ENCODE data around the gene SIRPA.

Gene SIRPA

DNA sequence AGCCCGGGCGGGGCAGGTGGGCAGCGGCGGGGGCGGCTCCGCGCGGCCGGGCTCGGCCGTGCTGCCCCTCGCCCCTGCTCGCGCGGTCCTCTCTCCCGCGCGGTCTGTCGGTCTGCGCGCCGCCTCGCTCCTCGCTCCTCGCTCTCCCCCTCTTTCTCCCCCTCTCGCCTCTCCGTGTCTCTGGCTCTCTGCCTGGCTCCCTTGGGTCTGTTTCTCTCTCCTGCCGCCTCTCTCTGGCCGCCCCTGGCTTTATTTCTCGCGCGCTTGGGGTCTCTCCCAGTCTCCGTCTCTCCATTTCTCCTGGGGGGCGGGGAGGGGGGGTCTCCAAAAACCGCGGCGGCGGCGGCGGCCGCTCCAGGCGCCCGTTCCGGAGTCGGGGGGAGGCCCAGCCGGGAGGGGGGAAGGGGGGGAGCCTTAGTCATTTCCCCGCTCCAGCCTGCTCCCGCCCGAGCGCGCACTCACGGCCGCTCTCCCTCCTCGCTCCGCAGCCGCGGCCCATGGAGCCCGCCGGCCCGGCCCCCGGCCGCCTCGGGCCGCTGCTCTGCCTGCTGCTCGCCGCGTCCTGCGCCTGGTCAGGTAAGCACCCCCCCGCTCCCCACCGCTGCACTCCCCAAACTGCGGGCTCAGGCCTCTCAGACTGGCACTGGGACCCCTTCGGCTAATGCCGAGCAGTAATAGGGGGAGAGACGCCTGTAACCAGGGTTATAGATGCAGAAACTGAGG is at the start of gene SIRPA:
Gene SIRPA, plus strand, starts transcription at position 457 of the 723 bp plus-strand sequence. Its CDS starts 41 bp downstream, at position 498.
- peaks cover 76 to 77% of the 10 kb centered on the region in 2 experiments for H3K4me1 ChIP-seq (ENCODE audit: control insufficient read depth in 1 of 2, insufficient read depth in 1 of 2, low read depth in 1 of 2, low read length in 1 of 2)
- no peaks in the 10 kb centered on the region for H3K9me3 ChIP-seq
- H3K4me3 ChIP-seq (ENCODE audit: low read depth in 1 of 2, low read length in 1 of 2), result peak within 1 kb of the TSS; percentile 93 to 100
- no peaks in the 10 kb centered on the region for H3K27me3 ChIP-seq
- TF ChIP-seq, protein P1, sequence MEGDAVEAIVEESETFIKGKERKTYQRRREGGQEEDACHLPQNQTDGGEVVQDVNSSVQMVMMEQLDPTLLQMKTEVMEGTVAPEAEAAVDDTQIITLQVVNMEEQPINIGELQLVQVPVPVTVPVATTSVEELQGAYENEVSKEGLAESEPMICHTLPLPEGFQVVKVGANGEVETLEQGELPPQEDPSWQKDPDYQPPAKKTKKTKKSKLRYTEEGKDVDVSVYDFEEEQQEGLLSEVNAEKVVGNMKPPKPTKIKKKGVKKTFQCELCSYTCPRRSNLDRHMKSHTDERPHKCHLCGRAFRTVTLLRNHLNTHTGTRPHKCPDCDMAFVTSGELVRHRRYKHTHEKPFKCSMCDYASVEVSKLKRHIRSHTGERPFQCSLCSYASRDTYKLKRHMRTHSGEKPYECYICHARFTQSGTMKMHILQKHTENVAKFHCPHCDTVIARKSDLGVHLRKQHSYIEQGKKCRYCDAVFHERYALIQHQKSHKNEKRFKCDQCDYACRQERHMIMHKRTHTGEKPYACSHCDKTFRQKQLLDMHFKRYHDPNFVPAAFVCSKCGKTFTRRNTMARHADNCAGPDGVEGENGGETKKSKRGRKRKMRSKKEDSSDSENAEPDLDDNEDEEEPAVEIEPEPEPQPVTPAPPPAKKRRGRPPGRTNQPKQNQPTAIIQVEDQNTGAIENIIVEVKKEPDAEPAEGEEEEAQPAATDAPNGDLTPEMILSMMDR (IDR thresholded peaks at IDR 0.05), result no peak
- H3K36me3 ChIP-seq, result peaks cover 31% of the 10 kb centered on the region
- H3K27ac ChIP-seq, result peak within 1 kb of the TSS; percentile 100

DNA sequence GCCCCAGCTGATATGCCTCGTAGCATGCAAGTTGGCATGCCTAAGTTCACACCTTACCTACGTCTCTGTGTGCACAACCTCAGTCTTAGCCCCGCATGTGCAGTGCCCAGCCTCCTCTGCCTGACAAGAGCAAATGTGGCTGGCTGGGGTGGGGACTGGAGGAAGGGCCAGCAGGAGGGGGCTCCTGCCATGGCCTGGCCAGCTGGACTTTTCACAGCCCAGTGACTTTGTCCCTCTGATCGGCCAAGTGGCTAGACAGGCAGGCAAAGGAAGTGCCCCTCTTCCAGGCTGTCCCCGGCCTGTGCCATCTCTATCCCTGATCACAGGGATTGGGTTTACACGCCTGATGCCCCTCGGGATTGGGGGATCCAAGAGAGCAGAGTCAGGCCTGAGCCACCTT is 49.5 kb upstream of the SIRPA start:
- Histone ChIP-seq H3K36me3 (no peaks in the 10 kb centered on the region), H3K27ac (peak overlapping the region; percentile 71), H3K4me3 (ENCODE audit: low read depth in 1 of 2, low read length in 1 of 2) (no peak overlapping the region), H3K9me3 (no peaks in the 10 kb centered on the region), H3K4me1 (ENCODE audit: control insufficient read depth in 1 of 2, insufficient read depth in 1 of 2, low read depth in 1 of 2, low read length in 1 of 2) (peaks cover 95 to 100% of the 10 kb centered on the region in 2 experiments), H3K27me3 (no peaks in the 10 kb centered on the region)
- TF ChIP-seq, protein P1 (IDR thresholded peaks at IDR 0.05), result no peak

DNA sequence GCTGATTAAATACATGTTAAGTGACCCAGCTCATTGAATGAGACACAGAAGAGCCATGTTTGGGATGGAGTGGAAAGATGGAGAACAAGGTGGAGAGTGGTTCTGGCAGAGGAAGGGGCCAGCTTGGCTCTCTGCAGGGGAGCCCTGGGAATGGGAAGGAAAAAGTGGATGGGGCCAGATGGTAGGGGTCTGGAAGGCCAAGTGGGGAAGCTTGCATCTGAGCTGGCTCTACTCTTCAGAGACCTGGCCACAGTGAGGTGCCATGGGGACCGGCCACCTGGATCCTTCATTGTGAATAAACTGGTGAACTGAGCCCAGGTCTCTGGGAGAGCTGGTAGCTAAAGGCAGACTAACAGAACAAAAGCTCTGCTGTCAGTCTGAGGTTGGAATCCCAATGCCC is 48.9 kb upstream of the SIRPA start:
- peaks cover 95 to 100% of the 10 kb centered on the region in 2 experiments for H3K4me1 ChIP-seq (ENCODE audit: control insufficient read depth in 1 of 2, insufficient read depth in 1 of 2, low read depth in 1 of 2, low read length in 1 of 2)
- no peak overlapping the region for H3K4me3 ChIP-seq (ENCODE audit: low read depth in 1 of 2, low read length in 1 of 2)
- H3K9me3 ChIP-seq, result no peaks in the 10 kb centered on the region
- H3K27me3 ChIP-seq, result no peaks in the 10 kb centered on the region
- peak overlapping the region; percentile 71 for H3K27ac ChIP-seq
- TF ChIP-seq, protein P1 (IDR thresholded peaks at IDR 0.05), result no peak
- no peaks in the 10 kb centered on the region for H3K36me3 ChIP-seq

DNA sequence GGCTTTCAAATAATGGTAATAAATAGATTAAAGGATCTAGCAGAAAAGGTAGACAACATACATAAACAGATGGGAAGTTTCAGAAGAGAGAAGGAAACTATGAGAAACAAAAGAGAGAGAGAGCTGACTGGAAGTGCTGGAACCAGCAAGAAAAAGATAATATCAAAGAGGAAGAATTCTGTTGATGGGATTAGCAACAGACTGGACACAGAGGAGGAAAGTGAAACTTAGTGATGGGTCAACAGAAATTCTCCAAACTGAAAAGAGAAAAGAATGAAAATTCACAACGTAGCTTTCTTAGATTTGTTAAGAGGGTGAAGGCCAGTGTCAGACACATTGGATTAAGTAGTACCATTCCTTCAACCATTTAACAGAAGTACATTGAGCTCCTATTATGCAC is 48.3 kb upstream of the SIRPA start:
- peak overlapping the region; percentile 71 for H3K27ac ChIP-seq
- peaks cover 95 to 100% of the 10 kb centered on the region in 2 experiments for H3K4me1 ChIP-seq (ENCODE audit: control insufficient read depth in 1 of 2, insufficient read depth in 1 of 2, low read depth in 1 of 2, low read length in 1 of 2)
- H3K9me3 ChIP-seq, result no peaks in the 10 kb centered on the region
- TF ChIP-seq, protein P1 (IDR thresholded peaks at IDR 0.05), result no peak
- no peak overlapping the region for H3K4me3 ChIP-seq (ENCODE audit: low read depth in 1 of 2, low read length in 1 of 2)
- no peaks in the 10 kb centered on the region for H3K27me3 ChIP-seq
- H3K36me3 ChIP-seq, result no peaks in the 10 kb centered on the region

DNA sequence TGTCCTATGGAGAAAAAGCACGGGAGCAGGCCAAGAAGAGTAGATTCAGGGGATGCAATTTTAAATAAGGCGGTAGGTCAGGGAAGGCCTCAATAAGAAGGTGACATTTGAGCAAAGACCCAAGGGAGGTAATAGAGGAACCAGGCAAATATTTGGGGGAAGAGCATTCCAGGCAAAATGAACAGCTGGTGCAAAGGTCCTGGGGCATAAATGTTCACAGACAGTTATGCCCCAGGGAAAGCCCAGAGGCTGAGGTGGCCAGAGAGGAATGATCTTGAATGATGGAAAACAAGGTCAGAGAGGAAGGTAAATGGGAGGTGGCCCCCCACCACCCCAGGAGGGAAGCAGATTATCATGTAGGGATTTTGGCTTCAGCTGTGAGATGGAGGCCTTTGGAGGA is 47.4 kb upstream of the SIRPA start:
- TF ChIP-seq, protein P1 (IDR thresholded peaks at IDR 0.05), result no peak
- Histone ChIP-seq H3K9me3 (no peaks in the 10 kb centered on the region), H3K4me3 (ENCODE audit: low read depth in 1 of 2, low read length in 1 of 2) (no peak overlapping the region), H3K4me1 (ENCODE audit: control insufficient read depth in 1 of 2, insufficient read depth in 1 of 2, low read depth in 1 of 2, low read length in 1 of 2) (peaks cover 95 to 100% of the 10 kb centered on the region in 2 experiments), H3K27ac (peak overlapping the region; percentile 71), H3K27me3 (no peaks in the 10 kb centered on the region), H3K36me3 (no peaks in the 10 kb centered on the region)

Measured in neutrophil (primary cell).